ENCODE data around the gene LDLRAD4.

Gene LDLRAD4

GRCh38 chr18:13448335-13448795, 229.8 kb downstream of the LDLRAD4 start (continued):
- no peak for TF ChIP-seq TOX (CRISPR knock-in tag; IDR thresholded peaks at IDR 0.05; ENCODE audit: borderline replicate concordance)
- TF ChIP-seq SNAI2 (CRISPR knock-in tag; IDR thresholded peaks at IDR 0.05) = no peak
- TF ChIP-seq ISL1 (CRISPR knock-in tag; IDR thresholded peaks at IDR 0.05) = no peak

- TF ChIP-seq ZNF70 (CRISPR knock-in tag; IDR thresholded peaks at IDR 0.05) (no peak), ESRRG (CRISPR knock-in tag; IDR thresholded peaks at IDR 0.05) (no peak), CSDC2 (CRISPR knock-in tag; IDR thresholded peaks at IDR 0.05) (no peak), PATZ1 (CRISPR knock-in tag; IDR thresholded peaks at IDR 0.05; ENCODE audit: borderline replicate concordance) (no peak), ZFP30 (CRISPR knock-in tag; IDR thresholded peaks at IDR 0.05) (no peak), POU6F1 (CRISPR knock-in tag; IDR thresholded peaks at IDR 0.05; ENCODE audit: borderline replicate concordance, low read depth) (no peak), ISL1 (CRISPR knock-in tag; IDR thresholded peaks at IDR 0.05) (no peak), CSRNP3 (CRISPR knock-in tag; IDR thresholded peaks at IDR 0.05) (no peak), GLIS3 (CRISPR knock-in tag; IDR thresholded peaks at IDR 0.05) (no peak), TOX (CRISPR knock-in tag; IDR thresholded peaks at IDR 0.05; ENCODE audit: borderline replicate concordance) (no peak), ARNTL (CRISPR knock-in tag; IDR thresholded peaks at IDR 0.05; ENCODE audit: borderline replicate concordance, low read depth) (no peak), TCF4 (CRISPR knock-in tag; IDR thresholded peaks at IDR 0.05; ENCODE audit: borderline replicate concordance) (no peak), BACH2 (CRISPR knock-in tag; IDR thresholded peaks at IDR 0.05; ENCODE audit: borderline replicate concordance) (no peak), ZC3H10 (CRISPR knock-in tag; IDR thresholded peaks at IDR 0.05) (no peak), OSR1 (CRISPR knock-in tag; IDR thresholded peaks at IDR 0.05) (no peak)
- no peak for ATAC-seq
Measured at GRCh38 chr18:13449651-13450050, 231.1 kb downstream of the LDLRAD4 start.

- TF ChIP-seq PPARA (CRISPR knock-in tag; IDR thresholded peaks at IDR 0.05; ENCODE audit: borderline replicate concordance) (no peak), TSHZ2 (CRISPR knock-in tag; IDR thresholded peaks at IDR 0.05) (no peak), ISL1 (CRISPR knock-in tag; IDR thresholded peaks at IDR 0.05) (no peak), PATZ1 (CRISPR knock-in tag; IDR thresholded peaks at IDR 0.05; ENCODE audit: borderline replicate concordance) (no peak), ZFP3 (CRISPR knock-in tag; IDR thresholded peaks at IDR 0.05) (no peak), CSRNP3 (CRISPR knock-in tag; IDR thresholded peaks at IDR 0.05) (no peak), OSR1 (CRISPR knock-in tag; IDR thresholded peaks at IDR 0.05) (no peak), ZNF565 (CRISPR knock-in tag; conservative IDR thresholded peaks at IDR 0.05; ENCODE audit: low read depth) (no peak), SNAI2 (CRISPR knock-in tag; IDR thresholded peaks at IDR 0.05) (no peak), ESRRG (CRISPR knock-in tag; IDR thresholded peaks at IDR 0.05) (no peak), TOX (CRISPR knock-in tag; IDR thresholded peaks at IDR 0.05; ENCODE audit: borderline replicate concordance) (no peak), ZNF70 (CRISPR knock-in tag; IDR thresholded peaks at IDR 0.05) (no peak), ZFP30 (CRISPR knock-in tag; IDR thresholded peaks at IDR 0.05) (no peak), ZC3H10 (CRISPR knock-in tag; IDR thresholded peaks at IDR 0.05) (no peak), CSDC2 (CRISPR knock-in tag; IDR thresholded peaks at IDR 0.05) (no peak), BACH2 (CRISPR knock-in tag; IDR thresholded peaks at IDR 0.05; ENCODE audit: borderline replicate concordance) (no peak), TCF4 (CRISPR knock-in tag; IDR thresholded peaks at IDR 0.05; ENCODE audit: borderline replicate concordance) (no peak), POU6F1 (CRISPR knock-in tag; IDR thresholded peaks at IDR 0.05; ENCODE audit: borderline replicate concordance, low read depth) (no peak), ZNF8 (CRISPR knock-in tag; IDR thresholded peaks at IDR 0.05) (no peak)
- ATAC-seq = no peak
Measured at GRCh38 chr18:13450289-13451212, 232.0 kb downstream of the LDLRAD4 start.

Measured in SK-N-SH treated with all-trans-retinoic acid at 6 μM for 48 hours (cell line).